Liver (tissue), 3 donors: Measurements from ENCODE around the gene PABPN1L.

Experiments used
- CTCF ChIP-seq: fragments of 150-350 bp; IDR thresholded peaks from 2 replicates; pipeline ENCODE4 v1.5.1; 2017; ENCODE audit warnings: improper control_type of control experiment, low read depth, low read length; ENCODE audit not compliant: missing input control
- FOXA1 ChIP-seq: IDR thresholded peaks from 2 replicates; pipeline ENCODE4 v1.6.1; 2016; ENCODE audit warnings: antibody characterized with exemption
- MAX ChIP-seq: IDR thresholded peaks from 2 replicates; pipeline ENCODE4 v1.6.1; 2016; ENCODE audit warnings: antibody characterized with exemption
- RAD21 ChIP-seq, 2 donors: IDR thresholded peaks; 2 replicates each; pipeline ENCODE4 v1.6.1; 2016; ENCODE audit warnings: antibody characterized with exemption in 2 of 2, mild to moderate bottlenecking in 2 of 2
- REST ChIP-seq: IDR thresholded peaks from 2 replicates; pipeline ENCODE4 v1.6.1; 2016; ENCODE audit warnings: antibody characterized with exemption, mild to moderate bottlenecking
- RXRA ChIP-seq, 2 donors: IDR thresholded peaks; 2 replicates each; pipeline ENCODE4 v1.6.1; 2017 to 2018; ENCODE audit warnings: antibody characterized with exemption in 2 of 2, mild to moderate bottlenecking in 1 of 2
- TAF1 ChIP-seq: conservative IDR thresholded peaks from 2 replicates; pipeline ENCODE4 v1.6.1; 2016; ENCODE audit warnings: antibody characterized with exemption, mild to moderate bottlenecking
- donor health status: healthy.
- donor health status: healthy.

GRCh38 chr16:88892065-88892464 is 25.6 kb upstream of the PABPN1L start:
- TF ChIP-seq CTCF (no peak), RAD21 (IDR thresholded peaks at IDR 0.05) (no peak), TAF1 (no peak), MAX (no peak), RXRA (IDR thresholded peaks at IDR 0.05) (no peak), REST (no peak), FOXA1 (no peak)
